ENCODE measurements around the gene KRT12. TPM values are rescaled to one million over a fixed set of nuclear protein-coding genes. Genes with fewer than 3 reads are reported as not detected.

KRT12 gene
- total RNA-seq, 1 donor from 2014 or later, result not detected

DNA sequence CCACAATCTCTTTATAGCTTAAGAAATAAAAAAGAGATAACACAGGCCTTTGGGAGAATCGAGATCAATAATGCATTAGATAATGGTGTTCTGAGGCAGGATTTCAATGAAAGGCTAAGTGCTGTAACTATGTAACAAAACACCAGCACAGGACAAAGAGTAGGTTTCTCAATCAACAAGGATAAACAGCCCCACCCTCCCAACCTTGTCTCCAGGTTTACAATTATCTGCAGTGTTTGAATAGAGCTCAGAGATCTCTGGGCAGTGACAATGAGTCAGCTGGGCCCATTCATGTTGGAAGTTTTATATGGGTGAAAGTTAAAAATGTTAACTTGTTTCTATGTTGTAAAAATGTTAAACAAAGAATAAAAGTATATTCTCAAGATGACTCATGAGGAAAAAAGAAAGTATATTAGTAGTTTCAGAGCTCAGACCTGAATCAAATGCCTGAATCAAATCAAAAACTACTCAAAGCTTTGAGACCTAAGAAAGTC lies 35.0 kb upstream of the KRT12 start:
- DNase-seq (ENCODE audit: low read depth), result peak; percentile 94
- no peak overlapping the region for H3K4me3 ChIP-seq (ENCODE audit: low read depth, low read length)
- TF ChIP-seq, protein P1, sequence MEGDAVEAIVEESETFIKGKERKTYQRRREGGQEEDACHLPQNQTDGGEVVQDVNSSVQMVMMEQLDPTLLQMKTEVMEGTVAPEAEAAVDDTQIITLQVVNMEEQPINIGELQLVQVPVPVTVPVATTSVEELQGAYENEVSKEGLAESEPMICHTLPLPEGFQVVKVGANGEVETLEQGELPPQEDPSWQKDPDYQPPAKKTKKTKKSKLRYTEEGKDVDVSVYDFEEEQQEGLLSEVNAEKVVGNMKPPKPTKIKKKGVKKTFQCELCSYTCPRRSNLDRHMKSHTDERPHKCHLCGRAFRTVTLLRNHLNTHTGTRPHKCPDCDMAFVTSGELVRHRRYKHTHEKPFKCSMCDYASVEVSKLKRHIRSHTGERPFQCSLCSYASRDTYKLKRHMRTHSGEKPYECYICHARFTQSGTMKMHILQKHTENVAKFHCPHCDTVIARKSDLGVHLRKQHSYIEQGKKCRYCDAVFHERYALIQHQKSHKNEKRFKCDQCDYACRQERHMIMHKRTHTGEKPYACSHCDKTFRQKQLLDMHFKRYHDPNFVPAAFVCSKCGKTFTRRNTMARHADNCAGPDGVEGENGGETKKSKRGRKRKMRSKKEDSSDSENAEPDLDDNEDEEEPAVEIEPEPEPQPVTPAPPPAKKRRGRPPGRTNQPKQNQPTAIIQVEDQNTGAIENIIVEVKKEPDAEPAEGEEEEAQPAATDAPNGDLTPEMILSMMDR (conservative IDR thresholded peaks at IDR 0.05; ENCODE audit: low read depth, low read length), result no peak

GRCh38 chr17:40900809-40901356 lies 33.9 kb upstream of the KRT12 start:
- H3K4me3 ChIP-seq (ENCODE audit: low read depth, low read length), result no peak overlapping the region
- TF ChIP-seq, protein P1 (conservative IDR thresholded peaks at IDR 0.05; ENCODE audit: low read depth, low read length), result no peak
- no peak for DNase-seq (ENCODE audit: low read depth)

DNA sequence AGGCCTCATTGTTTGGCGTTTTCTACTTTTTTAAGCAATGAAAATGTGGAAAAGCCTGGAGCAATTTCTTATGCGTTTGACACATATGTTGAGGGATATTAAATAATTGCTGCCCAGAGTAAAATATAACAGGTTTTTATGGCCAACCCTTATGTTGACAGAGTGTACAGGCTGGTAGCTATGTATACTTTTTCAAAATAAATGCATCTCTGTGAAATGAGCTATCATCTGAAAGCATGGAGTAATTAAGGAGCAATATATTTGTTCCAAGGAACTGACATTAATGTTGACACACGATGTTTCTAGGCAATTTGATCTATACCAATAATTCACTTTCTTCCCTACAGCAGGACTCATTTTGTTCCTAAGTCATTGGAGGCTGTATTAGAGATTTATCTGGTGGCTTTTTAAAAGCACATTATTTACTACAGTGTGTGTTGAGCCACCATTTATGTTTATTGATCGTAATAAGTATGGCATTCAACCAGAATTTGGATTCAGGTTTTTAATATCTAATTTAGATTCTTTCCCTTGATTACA lies 30.0 kb upstream of the KRT12 start:
- no peak overlapping the region for H3K4me3 ChIP-seq (ENCODE audit: low read depth, low read length)
- TF ChIP-seq, protein P1 (conservative IDR thresholded peaks at IDR 0.05; ENCODE audit: low read depth, low read length), result no peak
- no peak for DNase-seq (ENCODE audit: low read depth)

GRCh38 chr17:40895106-40895730 lies 28.2 kb upstream of the KRT12 start:
- H3K4me3 ChIP-seq (ENCODE audit: low read depth, low read length), result no peak overlapping the region
- DNase-seq (ENCODE audit: low read depth), result no peak
- TF ChIP-seq, protein P1 (conservative IDR thresholded peaks at IDR 0.05; ENCODE audit: low read depth, low read length), result no peak

- DNase-seq (ENCODE audit: low read depth), result no peak
- TF ChIP-seq, protein P1 (conservative IDR thresholded peaks at IDR 0.05; ENCODE audit: low read depth, low read length), result no peak
- no peak overlapping the region for H3K4me3 ChIP-seq (ENCODE audit: low read depth, low read length)
Observed at GRCh38 chr17:40888196-40888720, 21.2 kb upstream of the KRT12 start.

GRCh38 chr17:40886090-40886489 lies 19.1 kb upstream of the KRT12 start:
- no peak for DNase-seq (ENCODE audit: low read depth)
- H3K4me3 ChIP-seq (ENCODE audit: low read depth, low read length), result no peak overlapping the region
- TF ChIP-seq, protein P1 (conservative IDR thresholded peaks at IDR 0.05; ENCODE audit: low read depth, low read length), result no peak
